WTC11 (cell line): ENCODE data around the gene RPUSD2. TPM values are rescaled to one million over a fixed set of nuclear protein-coding genes. Genes with fewer than 3 reads are reported as not detected.

Experiments used
- ATAC-seq: fragments of 200-7000 bp; cut with Tn5 transposase; 2 replicates; pipeline ENCODE4 v1.10.0; 2021; ENCODE audit warnings: mild to moderate bottlenecking, moderate library complexity
- CTCF ChIA-PET: fragments of 300-600 bp; sonication (Branson Sonifier 250); formaldehyde crosslinking; loops from one replicate; lab custom pipeline; 2021; ENCODE audit warnings: antibody characterized with exemption; lab: Charles Lee
- POLR2A ChIA-PET: fragments of 350-600 bp; sonication (Branson Sonifier 250); formaldehyde crosslinking; loops from one replicate; lab custom pipeline; 2021; ENCODE audit warnings: antibody characterized with exemption; lab: Charles Lee
- DNase-seq: peaks from one replicate; pipeline ENCODE4 v3.0.0; 2021; ENCODE audit warnings: low spot score
- H3K27ac Mint-ChIP-seq: 2 replicates; pipeline ENCODE4 v1.8.0; 2021; ENCODE audit warnings: mixed read lengths
- H3K27me3 Mint-ChIP-seq: 2 replicates; pipeline ENCODE4 v1.8.0; 2021; ENCODE audit warnings: low read depth, mild to moderate bottlenecking, moderate library complexity, mixed read lengths
- H3K36me3 Mint-ChIP-seq: 2 replicates; pipeline ENCODE4 v1.8.0; 2021; ENCODE audit warnings: mixed read lengths
- H3K4me1 Mint-ChIP-seq: 2 replicates; pipeline ENCODE4 v1.8.0; 2022; ENCODE audit warnings: mixed read lengths
- H3K4me3 Mint-ChIP-seq: 2 replicates; pipeline ENCODE4 v1.8.0; 2021; ENCODE audit warnings: mild to moderate bottlenecking, moderate library complexity, mixed read lengths
- H3K9me3 Mint-ChIP-seq: 2 replicates; pipeline ENCODE4 v1.8.0; 2021; ENCODE audit warnings: mixed read lengths
- ESRRA ChIP-seq: sonication (generic); formaldehyde crosslinking; IDR thresholded peaks from 2 replicates; pipeline ENCODE4 v1.8.1; 2022; ENCODE audit warnings: mild to moderate bottlenecking, missing genetic modification reagents, borderline replicate concordance
- FOXK1 ChIP-seq: sonication (generic); formaldehyde crosslinking; IDR thresholded peaks from 2 replicates; pipeline ENCODE4 v1.8.0; 2022; ENCODE audit warnings: mild to moderate bottlenecking, moderate library complexity, missing genetic modification reagents
- GTF2I ChIP-seq: fragments of 250-450 bp; sonication (Bioruptor Pico); conservative IDR thresholded peaks from 2 replicates; pipeline ENCODE4 v1.4.0; 2021; ENCODE audit warnings: mild to moderate bottlenecking
- MXD4 ChIP-seq: fragments of 250-450 bp; sonication (Bioruptor Pico); IDR thresholded peaks from 2 replicates; pipeline ENCODE4 v1.8.0; 2021; ENCODE audit warnings: mild to moderate bottlenecking, moderate library complexity, borderline replicate concordance
- NFATC4 ChIP-seq: fragments of 250-450 bp; sonication (Bioruptor Pico); IDR thresholded peaks from 2 replicates; pipeline ENCODE4 v1.9.0; 2021; ENCODE audit warnings: mild to moderate bottlenecking
- NR1H2 ChIP-seq: sonication (generic); formaldehyde crosslinking; IDR thresholded peaks from 2 replicates; pipeline ENCODE4 v1.9.0; 2021; ENCODE audit warnings: mild to moderate bottlenecking, moderate library complexity, missing genetic modification reagents
- SMAD3 ChIP-seq: sonication (generic); formaldehyde crosslinking; IDR thresholded peaks from 2 replicates; pipeline ENCODE4 v1.8.0; 2022; ENCODE audit warnings: missing genetic modification reagents, mild to moderate bottlenecking, borderline replicate concordance
- SOX15 ChIP-seq: fragments of 250-450 bp; sonication (Bioruptor Pico); IDR thresholded peaks from 2 replicates; pipeline ENCODE4 v1.9.0; 2021; ENCODE audit warnings: mild to moderate bottlenecking
- TEAD1 ChIP-seq: sonication (generic); formaldehyde crosslinking; IDR thresholded peaks from 2 replicates; pipeline ENCODE4 v1.8.0; 2022; ENCODE audit warnings: mild to moderate bottlenecking, missing genetic modification reagents
- TEAD4 ChIP-seq: sonication (generic); formaldehyde crosslinking; IDR thresholded peaks from 2 replicates; pipeline ENCODE4 v1.8.0; 2022; ENCODE audit warnings: mild to moderate bottlenecking, missing genetic modification reagents
- ZNF232 ChIP-seq: sonication (generic); formaldehyde crosslinking; IDR thresholded peaks from 2 replicates; pipeline ENCODE4 v1.8.0; 2022; ENCODE audit warnings: mild to moderate bottlenecking, missing genetic modification reagents
- ZNF416 ChIP-seq: fragments of 250-450 bp; sonication (Bioruptor Pico); IDR thresholded peaks from 2 replicates; pipeline ENCODE4 v1.9.0; 2021; ENCODE audit warnings: mild to moderate bottlenecking, inconsistent platforms
- total RNA-seq: library from RNA; stranded (reverse); gene quantifications from 3 replicates; pipeline ENCODE4 v1.2.3, GENCODE V29; 2021
- TF ChIP-seq, protein P1 (sequence below): sonication (generic); formaldehyde crosslinking; IDR thresholded peaks from 2 replicates; pipeline ENCODE4 v1.8.1; 2023; ENCODE audit warnings: mild to moderate bottlenecking, missing genetic modification reagents, moderate library complexity
- TF ChIP-seq, protein P2 (sequence below): sonication (generic); formaldehyde crosslinking; IDR thresholded peaks from 2 replicates; pipeline ENCODE4 v1.8.1; 2023; ENCODE audit warnings: mild to moderate bottlenecking, missing genetic modification reagents, borderline replicate concordance
- TF ChIP-seq, protein P3 (sequence below): sonication (generic); formaldehyde crosslinking; IDR thresholded peaks from 2 replicates; pipeline ENCODE4 v1.8.1; 2023; ENCODE audit warnings: mild to moderate bottlenecking, moderate library complexity, missing genetic modification reagents
- TF ChIP-seq, protein P4 (sequence below): sonication (generic); formaldehyde crosslinking; IDR thresholded peaks from 2 replicates; pipeline ENCODE4 v1.8.0; 2022; ENCODE audit warnings: mild to moderate bottlenecking, missing genetic modification reagents
- TF ChIP-seq, protein P5 (sequence below): sonication (generic); formaldehyde crosslinking; IDR thresholded peaks from 2 replicates; pipeline ENCODE4 v1.8.0; 2022; ENCODE audit warnings: mild to moderate bottlenecking, missing genetic modification reagents
- TF ChIP-seq, protein P6 (sequence below): fragments of 250-450 bp; sonication (Bioruptor Pico); IDR thresholded peaks from 2 replicates; pipeline ENCODE4 v1.9.0; 2021; ENCODE audit warnings: mild to moderate bottlenecking

The RPUSD2 gene
- total RNA-seq, 1 experiment from 2014 or later = 30.8 TPM

DNA sequence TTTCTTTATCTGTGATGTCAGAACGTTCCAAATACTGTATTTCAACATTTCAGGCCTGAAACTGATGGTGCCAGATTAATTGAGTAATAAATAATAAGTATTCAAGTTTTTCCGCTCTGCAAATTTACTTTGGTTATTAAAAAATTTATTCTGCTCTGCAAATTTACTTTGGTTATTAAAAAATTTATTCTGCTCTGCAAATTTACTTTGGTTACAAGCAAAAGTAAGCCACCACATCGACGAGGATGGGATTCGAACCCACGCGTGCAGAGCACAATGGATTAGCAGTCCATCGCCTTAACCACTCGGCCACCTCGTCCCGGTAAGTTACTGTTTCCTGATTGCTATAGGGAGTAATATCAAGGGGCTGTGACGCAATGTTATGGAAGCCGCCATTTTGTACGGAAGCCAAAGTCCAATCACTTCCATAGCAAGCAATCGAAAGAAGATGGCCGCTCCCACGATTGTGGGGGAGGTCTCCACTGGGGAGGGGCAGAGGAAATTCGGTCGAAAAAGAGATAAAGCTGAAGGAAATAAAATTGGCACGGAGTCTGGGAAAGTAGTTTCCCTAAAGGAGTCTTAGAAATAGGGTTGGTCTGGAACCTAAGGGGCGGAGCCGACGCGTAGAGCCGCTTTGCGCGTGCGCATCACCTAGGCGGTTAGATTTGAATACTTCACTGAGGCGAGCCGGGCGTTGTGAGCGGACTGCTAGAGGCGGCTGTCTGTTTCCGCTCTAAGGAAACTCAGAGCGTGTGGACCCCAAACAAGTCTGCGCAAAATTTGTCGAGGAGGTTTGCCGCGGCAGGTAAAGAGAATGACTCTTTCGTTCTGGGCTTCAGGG lies 24.7 kb downstream of the RPUSD2 start, which contains the start of gene KNL1 (continued):
- no peak for TF ChIP-seq ESRRA (CRISPR knock-in tag)
- TF ChIP-seq TEAD1 = 0 out of 2 replicates have a peak, but pooled peaks have one; percentile 52
- no peak for TF ChIP-seq TEAD4 (CRISPR knock-in tag)
- TF ChIP-seq FOXK1 (CRISPR knock-in tag) = no peak
- no peak for TF ChIP-seq ZNF416 (CRISPR knock-in tag)
- TF ChIP-seq, protein P1, sequence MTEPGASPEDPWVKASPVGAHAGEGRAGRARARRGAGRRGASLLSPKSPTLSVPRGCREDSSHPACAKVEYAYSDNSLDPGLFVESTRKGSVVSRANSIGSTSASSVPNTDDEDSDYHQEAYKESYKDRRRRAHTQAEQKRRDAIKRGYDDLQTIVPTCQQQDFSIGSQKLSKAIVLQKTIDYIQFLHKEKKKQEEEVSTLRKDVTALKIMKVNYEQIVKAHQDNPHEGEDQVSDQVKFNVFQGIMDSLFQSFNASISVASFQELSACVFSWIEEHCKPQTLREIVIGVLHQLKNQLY (CRISPR knock-in tag) = no peak
- TF ChIP-seq NFATC4 (CRISPR knock-in tag) = no peak
- TF ChIP-seq, protein P2, sequence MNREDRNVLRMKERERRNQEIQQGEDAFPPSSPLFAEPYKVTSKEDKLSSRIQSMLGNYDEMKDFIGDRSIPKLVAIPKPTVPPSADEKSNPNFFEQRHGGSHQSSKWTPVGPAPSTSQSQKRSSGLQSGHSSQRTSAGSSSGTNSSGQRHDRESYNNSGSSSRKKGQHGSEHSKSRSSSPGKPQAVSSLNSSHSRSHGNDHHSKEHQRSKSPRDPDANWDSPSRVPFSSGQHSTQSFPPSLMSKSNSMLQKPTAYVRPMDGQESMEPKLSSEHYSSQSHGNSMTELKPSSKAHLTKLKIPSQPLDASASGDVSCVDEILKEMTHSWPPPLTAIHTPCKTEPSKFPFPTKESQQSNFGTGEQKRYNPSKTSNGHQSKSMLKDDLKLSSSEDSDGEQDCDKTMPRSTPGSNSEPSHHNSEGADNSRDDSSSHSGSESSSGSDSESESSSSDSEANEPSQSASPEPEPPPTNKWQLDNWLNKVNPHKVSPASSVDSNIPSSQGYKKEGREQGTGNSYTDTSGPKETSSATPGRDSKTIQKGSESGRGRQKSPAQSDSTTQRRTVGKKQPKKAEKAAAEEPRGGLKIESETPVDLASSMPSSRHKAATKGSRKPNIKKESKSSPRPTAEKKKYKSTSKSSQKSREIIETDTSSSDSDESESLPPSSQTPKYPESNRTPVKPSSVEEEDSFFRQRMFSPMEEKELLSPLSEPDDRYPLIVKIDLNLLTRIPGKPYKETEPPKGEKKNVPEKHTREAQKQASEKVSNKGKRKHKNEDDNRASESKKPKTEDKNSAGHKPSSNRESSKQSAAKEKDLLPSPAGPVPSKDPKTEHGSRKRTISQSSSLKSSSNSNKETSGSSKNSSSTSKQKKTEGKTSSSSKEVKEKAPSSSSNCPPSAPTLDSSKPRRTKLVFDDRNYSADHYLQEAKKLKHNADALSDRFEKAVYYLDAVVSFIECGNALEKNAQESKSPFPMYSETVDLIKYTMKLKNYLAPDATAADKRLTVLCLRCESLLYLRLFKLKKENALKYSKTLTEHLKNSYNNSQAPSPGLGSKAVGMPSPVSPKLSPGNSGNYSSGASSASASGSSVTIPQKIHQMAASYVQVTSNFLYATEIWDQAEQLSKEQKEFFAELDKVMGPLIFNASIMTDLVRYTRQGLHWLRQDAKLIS (CRISPR knock-in tag) = no peak
- no peak for TF ChIP-seq ZNF232 (CRISPR knock-in tag)
- TF ChIP-seq, protein P3, sequence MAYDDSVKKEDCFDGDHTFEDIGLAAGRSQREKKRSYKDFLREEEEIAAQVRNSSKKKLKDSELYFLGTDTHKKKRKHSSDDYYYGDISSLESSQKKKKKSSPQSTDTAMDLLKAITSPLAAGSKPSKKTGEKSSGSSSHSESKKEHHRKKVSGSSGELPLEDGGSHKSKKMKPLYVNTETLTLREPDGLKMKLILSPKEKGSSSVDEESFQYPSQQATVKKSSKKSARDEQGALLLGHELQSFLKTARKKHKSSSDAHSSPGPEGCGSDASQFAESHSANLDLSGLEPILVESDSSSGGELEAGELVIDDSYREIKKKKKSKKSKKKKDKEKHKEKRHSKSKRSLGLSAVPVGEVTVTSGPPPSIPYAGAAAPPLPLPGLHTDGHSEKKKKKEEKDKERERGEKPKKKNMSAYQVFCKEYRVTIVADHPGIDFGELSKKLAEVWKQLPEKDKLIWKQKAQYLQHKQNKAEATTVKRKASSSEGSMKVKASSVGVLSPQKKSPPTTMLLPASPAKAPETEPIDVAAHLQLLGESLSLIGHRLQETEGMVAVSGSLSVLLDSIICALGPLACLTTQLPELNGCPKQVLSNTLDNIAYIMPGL (CRISPR knock-in tag) = peak; percentile 84; the same call in 1 of the 2 replicates
- TF ChIP-seq SOX15 = no peak
- TF ChIP-seq MXD4 = no peak

DNA sequence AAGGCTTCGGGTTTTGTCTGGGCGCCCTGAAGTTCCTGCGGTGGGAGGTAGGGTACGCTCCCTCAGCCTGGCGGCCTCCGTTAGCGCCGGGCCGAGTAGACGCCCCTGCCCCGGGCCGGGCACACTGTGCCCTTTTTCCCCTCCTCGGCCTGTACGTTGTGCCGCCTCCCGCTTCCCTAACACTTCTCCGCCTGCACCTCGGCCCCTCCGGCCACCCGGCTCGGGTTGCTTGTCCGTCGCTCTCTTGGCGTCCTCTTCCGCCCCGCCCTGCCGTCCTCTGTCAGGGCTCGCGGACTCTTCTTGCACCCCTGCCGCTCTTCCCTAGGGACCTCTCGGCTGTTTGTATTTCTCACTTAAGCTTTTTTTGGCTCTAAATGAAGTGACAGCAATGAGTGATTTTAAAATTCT lies 25.3 kb downstream of the RPUSD2 start:
- Mint-ChIP-seq H3K4me3 (peak overlapping the region; percentile 92), H3K36me3 (no peaks in the 10 kb centered on the region), H3K27me3 (no peaks in the 10 kb centered on the region; the same call in 1 of the 2 replicates)
- TF ChIP-seq SMAD3 (CRISPR knock-in tag) (0 out of 2 replicates have a peak, but pooled peaks have one; percentile 13), NR1H2 (CRISPR knock-in tag) (no peak), GTF2I (CRISPR knock-in tag) (no peak)
- TF ChIP-seq, protein P4, sequence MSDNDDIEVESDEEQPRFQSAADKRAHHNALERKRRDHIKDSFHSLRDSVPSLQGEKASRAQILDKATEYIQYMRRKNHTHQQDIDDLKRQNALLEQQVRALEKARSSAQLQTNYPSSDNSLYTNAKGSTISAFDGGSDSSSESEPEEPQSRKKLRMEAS (CRISPR knock-in tag) = 0 out of 2 replicates have a peak, but pooled peaks have one; percentile 8
- TF ChIP-seq, protein P3 (CRISPR knock-in tag) = peak; percentile 80
- TF ChIP-seq, protein P5, sequence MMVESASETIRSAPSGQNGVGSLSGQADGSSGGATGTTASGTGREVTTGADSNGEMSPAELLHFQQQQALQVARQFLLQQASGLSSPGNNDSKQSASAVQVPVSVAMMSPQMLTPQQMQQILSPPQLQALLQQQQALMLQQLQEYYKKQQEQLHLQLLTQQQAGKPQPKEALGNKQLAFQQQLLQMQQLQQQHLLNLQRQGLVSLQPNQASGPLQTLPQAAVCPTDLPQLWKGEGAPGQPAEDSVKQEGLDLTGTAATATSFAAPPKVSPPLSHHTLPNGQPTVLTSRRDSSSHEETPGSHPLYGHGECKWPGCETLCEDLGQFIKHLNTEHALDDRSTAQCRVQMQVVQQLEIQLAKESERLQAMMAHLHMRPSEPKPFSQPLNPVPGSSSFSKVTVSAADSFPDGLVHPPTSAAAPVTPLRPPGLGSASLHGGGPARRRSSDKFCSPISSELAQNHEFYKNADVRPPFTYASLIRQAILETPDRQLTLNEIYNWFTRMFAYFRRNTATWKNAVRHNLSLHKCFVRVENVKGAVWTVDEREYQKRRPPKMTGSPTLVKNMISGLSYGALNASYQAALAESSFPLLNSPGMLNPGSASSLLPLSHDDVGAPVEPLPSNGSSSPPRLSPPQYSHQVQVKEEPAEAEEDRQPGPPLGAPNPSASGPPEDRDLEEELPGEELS (CRISPR knock-in tag) = 0 out of 2 replicates have a peak, but pooled peaks have one; percentile 16
- TF ChIP-seq, protein P6, sequence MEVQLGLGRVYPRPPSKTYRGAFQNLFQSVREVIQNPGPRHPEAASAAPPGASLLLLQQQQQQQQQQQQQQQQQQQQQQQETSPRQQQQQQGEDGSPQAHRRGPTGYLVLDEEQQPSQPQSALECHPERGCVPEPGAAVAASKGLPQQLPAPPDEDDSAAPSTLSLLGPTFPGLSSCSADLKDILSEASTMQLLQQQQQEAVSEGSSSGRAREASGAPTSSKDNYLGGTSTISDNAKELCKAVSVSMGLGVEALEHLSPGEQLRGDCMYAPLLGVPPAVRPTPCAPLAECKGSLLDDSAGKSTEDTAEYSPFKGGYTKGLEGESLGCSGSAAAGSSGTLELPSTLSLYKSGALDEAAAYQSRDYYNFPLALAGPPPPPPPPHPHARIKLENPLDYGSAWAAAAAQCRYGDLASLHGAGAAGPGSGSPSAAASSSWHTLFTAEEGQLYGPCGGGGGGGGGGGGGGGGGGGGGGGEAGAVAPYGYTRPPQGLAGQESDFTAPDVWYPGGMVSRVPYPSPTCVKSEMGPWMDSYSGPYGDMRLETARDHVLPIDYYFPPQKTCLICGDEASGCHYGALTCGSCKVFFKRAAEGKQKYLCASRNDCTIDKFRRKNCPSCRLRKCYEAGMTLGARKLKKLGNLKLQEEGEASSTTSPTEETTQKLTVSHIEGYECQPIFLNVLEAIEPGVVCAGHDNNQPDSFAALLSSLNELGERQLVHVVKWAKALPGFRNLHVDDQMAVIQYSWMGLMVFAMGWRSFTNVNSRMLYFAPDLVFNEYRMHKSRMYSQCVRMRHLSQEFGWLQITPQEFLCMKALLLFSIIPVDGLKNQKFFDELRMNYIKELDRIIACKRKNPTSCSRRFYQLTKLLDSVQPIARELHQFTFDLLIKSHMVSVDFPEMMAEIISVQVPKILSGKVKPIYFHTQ = no peak
- TF ChIP-seq, all 79 proteins: peak for 4
- ChIA-PET POLR2A (interaction anchor here (1.0 kb wide), 1 partner anchor 25 kb away, joined by 3 read pairs; the partner anchor contains the start of gene RPUSD2), CTCF (interaction anchor here (0.6 to 1.0 kb wide), 2 partner anchors 194 to 265 kb away, joined by 3 read pairs; no protein-coding TSS in a partner anchor)
- ATAC-seq = peak; percentile 73
- Mint-ChIP-seq H3K27ac (peak overlapping the region; percentile 100), H3K9me3 (no peaks in the 10 kb centered on the region), H3K4me1 (peaks cover 27% of the 10 kb centered on the region)
- DNase-seq = peak; percentile 71
